Left forelimb (tissue), 1 donor: ENCODE data around the gene TYR.
"Not testable (repeated sequence)": the region's sequence is repeated elsewhere in the genome, so short reads cannot be mapped to it uniquely, and the experiment has no call there.

ENCODE experiments used
- DNase-seq: peaks from one replicate; pipeline ENCODE4 v3.0.0-alpha.2; 2018; ENCODE audit warnings: low spot score

TYR gene

DNA sequence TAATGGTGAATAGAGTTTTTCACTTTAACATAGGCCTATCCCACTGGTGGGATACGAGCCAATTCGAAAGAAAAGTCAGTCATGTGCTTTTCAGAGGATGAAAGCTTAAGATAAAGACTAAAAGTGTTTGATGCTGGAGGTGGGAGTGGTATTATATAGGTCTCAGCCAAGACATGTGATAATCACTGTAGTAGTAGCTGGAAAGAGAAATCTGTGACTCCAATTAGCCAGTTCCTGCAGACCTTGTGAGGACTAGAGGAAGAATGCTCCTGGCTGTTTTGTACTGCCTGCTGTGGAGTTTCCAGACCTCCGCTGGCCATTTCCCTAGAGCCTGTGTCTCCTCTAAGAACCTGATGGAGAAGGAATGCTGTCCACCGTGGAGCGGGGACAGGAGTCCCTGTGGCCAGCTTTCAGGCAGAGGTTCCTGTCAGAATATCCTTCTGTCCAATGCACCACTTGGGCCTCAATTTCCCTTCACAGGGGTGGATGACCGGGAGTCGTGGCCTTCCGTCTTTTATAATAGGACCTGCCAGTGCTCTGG lies at the start of gene TYR:
TSS of gene TYR (plus strand) at position 185 of the 541 bp plus-strand sequence. CDS start at position 264, 79 bp downstream.
- no peak for DNase-seq

DNA sequence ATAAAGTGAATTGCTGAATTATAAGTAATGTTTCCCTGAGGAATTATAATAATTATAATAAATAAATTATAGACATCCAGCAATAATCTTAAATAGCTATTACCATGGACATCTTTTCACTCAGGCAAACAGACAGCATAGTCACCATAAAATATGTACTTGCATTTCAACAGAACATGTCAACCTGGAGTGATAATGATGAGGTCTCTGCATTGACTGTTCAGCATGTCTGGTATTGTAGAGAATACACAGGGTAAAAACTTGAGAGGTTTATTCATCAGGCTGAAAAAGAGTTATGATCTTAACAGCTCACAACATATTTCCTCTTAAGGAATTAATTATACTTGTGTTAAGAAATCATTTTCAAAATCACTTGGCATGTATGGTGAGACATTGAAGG lies 41.1 kb upstream of the TYR start:
- DNase-seq, result no peak

DNA sequence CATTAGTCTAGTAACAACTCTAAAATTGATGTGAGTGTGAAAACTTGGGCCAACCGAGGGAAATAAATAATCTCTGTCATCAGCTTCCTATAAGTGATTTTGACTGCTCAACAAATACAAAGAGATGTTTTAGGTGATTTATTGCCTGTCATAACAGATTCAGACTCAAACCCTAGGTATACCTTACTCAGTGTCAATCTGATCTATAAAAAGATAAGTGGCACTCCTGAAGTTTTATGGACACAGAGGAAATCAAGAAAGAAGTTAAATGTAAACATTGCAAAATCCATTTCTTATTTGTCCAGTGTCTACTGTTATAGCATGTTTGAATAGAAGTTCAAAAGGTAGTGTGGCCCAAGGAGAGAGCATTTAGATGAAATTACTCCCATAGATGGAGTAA lies 30.4 kb upstream of the TYR start:
- no peak for DNase-seq

DNA sequence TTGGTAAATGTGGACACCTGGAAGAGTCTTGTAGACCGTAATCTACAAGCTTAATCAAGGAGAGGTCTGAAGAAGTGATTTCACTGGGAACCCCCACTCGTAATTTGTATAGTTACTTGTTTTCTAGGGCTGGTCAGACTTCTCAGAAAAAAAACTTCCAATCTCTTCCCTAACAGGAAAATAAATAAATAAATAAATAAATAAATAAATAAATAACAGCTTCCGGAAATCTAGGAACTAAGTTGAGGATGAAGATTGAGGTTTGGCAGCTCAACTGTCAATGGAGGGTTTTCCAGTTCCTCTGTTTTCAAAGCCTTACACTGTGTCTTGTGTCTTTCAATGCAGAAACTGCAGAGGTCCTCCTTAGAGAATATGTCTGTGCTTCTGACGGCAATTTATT lies 17.7 kb upstream of the TYR start:
- no peak for DNase-seq

DNA sequence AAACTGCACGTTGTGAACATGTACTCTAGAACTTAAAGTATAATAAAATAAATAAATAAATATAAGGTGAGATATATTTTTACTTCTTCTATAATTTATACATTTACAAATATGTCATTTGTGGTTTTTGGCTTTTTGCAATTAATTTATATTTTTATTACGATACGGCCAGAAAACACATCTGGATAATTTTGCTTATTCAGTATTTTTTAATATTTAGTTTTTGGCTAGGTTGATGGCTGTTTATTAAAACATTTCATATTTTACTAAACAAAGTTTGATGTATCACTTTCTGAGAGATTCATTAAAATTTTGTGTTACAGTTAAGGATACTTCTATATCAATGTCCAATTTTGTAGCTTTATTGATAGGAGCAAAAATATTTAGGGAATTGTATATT lies 15.7 kb upstream of the TYR start:
- DNase-seq, result no peak

DNA sequence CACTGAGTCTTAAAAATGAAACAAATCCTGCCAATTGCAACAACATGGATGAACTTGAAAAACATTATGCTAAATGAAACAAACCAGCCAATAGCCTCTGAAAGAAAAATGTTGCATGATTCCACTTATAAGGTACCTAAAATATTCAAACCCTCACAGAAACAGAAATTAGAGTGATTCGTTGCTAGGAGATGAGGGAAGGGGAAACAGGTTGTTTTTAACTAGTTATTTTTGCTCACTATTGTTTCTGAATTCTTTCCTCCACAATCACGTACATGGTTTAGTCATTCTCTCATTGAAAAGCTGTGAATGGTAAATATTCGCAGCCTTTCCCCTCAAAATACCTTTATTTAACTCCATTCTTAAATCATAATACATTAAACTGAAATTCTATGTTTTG lies 14.0 kb upstream of the TYR start:
- no peak for DNase-seq

DNA sequence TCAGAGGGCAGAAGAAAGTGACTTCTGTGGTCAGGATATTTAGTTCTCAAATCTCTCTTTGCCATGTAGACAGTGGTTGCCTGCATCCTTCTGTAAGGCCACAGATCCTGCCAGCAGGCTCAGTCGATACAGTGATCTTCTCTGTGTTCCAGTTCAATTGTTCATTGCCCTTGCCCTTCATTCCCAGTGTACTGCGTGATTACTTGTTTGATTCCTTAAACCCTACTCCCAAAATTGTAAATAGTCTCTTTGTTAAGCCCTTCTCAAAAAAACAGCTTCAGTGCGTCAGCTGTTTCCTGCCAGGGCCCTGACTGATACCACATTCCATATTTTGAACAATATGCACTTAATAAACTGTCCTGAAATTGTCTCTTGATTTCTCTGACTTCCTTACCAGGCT lies 9.3 kb upstream of the TYR start:
- DNase-seq, result no peak

DNA sequence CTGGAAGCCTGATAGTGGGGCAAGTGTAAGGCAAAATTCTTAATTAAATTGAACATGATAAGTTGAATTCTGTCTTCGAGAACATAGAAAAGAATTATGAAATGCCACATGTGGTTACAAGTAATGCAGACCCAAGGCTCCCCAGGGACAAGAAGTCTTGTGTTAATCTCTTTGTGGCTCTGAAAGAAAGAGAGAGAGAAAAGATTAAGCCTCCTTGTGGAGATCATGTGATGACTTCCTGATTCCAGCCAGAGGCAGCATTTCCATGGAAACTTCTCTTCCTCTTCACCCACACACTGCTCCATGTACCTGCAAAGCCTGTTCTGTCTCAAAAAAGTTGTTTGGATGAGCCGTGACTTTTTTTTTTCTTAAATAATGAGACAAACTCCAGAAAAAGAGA lies 1.9 kb upstream of the TYR start:
- DNase-seq, result no peak

DNA sequence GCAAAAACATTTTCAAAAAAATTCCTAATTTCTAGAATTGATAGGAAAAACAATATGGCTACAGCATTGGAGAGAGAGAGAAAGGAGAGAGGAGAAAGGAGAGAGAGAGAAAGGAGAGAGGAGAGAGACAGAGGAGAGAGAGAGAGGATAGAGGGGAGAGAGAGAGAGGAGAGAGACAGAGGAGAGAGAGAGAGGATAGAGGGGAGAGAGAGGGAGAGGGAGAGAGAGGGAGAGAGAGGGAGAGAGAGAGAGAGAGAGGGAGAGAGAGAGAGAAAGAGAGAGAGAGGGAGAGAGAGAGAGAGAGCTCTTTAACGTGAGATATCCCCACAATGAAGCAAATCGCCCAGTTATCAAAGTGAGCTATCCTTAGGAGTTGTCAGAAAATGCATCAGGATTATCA lies 737 bp upstream of the TYR start:
- DNase-seq, result no peak

DNA sequence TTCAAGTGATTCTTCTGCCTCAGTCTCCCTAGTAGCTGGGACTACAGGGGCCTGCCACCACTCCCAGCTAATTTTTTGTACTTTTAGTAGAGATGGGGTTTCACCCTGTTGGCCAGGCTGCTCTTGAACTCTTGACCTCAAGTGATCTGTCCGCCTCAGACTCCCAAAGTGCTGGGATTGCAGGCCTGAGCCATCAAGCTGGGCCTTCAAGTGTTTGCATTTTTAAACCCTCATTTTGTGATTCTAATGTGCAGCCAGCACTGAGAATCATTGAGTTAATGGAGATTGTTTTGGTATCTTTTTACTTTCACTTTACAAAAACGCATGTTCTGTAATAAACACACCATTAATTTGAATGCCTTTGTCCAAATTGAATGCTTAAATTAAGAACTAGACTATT lies 3.4 kb downstream of the TYR start:
- no peak for DNase-seq

DNA sequence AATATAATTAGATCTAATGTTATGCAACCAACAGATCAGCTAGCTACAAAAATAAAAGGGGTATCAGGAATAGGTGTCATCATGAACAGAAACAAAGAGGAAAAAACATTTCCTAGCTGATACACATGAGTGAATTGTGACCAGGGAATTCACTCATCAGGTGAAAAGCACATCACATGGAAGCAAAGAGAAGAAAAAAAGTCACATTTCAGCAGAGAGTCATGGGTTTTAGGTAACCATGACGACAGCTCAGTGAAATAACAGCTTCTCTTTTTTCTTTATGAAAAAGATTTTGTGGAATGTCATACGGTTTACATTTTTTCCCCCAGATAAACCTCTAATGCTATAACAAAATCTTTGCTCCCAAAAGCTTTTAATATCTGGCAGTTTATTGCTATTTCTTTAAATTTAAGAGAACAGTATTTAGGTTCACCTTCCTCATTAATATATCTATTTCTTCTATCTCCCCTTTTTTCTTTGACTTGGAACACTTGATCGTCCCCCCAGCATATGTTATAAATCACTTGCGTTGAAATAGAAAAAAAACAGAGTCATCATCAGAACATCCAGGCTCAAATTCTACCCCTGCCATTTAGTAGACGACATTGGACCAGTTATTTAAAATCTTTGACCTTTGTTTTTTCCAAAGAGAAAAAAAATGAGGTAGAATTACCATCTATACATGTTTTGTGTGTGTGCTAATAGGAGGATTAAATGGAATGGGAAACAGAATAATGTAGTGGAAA lies 5.3 kb downstream of the TYR start:
- no peak for DNase-seq

DNA sequence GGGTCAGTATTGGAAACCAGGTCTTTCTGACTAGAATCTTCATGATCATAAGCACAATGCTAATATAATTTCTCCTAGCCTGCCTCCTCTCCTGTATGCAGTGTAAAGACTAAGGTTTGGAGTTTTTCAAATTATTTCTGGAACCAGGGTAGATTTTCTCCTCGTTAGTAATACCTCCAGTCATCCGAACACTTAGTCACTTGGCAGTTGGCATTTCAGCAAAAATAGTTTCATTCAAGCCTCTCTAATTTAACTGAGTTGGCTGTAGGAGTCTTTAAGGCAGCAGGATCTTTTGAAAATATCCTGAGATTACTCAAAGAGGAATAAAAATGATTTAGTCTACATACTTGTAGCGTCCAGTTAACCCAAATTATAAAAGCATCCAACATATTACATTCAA lies 6.3 kb downstream of the TYR start:
- DNase-seq, result no peak

DNA sequence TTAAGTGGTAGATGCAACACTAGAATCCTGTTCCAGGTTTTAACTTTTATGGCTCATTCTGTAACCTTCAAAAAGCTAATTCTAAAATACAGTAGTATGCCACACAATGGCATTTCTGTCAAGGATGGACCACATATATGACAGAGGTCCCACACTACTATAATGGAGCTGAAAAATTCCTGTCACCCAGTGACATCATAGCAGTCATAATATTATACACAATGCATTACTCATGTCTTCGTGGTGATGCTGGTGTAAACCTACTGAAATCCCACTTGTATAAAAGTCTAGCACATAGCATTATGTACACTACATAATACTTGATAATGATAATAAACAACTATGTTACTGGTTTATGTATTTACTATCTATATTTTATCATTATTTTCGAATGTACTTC lies 12.1 kb downstream of the TYR start:
- DNase-seq, result no peak

DNA sequence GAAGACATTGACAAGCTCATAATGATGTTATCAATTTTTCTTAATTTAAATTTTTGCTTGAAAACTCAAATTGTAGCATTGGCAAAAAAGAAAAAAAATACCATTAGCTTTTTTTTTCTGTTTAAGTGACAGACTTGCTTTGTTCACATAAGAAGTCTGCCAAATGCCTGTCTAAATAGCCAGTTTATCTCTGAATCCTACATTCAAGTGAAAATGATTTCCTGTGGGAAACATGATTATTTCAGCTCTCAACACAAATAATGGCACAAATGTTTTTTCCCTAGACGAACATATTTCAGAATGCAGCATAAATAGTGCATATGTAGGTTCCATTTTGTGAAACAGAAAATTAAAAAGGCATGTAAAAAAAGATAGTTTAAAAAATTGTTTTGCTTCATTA lies 23.5 kb downstream of the TYR start:
- DNase-seq, result no peak

DNA sequence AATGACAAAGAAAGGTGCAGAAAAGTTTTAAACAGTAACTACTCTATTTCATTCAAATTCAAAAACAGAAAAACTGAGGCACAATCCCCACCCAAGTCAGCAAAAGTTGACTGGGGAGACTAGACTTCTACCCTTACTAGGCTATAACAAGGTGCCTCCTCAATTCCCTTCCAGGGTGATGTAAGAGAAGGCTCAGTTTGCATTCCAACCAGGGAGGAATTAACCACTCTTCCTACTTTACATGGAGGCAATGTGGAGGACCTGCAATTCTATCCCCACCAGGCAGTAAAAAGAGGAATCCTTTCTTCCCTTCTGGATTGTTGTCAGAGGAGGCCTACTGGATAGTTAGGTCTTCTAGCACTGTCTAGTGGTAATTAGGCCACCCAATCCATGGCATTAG lies 26.1 kb downstream of the TYR start:
- DNase-seq, result no peak

DNA sequence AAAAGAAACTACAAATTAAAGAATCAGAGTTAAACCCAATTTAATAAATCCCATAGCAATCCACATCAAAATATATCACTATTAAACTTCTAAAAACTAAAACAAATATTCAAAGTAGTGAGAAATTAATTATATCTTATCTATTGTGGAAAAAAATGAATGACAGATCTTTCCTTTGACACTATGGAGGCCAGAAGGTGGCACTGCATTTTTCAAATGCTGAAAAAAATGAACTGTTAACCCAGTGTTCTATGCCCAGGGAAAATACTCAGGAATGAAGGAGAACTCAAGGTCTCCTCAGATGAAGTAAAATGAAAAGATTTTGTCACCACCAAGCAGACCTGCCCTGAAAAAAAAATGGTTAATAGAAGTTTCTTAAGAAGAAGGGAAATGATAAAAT lies 27.7 kb downstream of the TYR start:
- no peak for DNase-seq

DNA sequence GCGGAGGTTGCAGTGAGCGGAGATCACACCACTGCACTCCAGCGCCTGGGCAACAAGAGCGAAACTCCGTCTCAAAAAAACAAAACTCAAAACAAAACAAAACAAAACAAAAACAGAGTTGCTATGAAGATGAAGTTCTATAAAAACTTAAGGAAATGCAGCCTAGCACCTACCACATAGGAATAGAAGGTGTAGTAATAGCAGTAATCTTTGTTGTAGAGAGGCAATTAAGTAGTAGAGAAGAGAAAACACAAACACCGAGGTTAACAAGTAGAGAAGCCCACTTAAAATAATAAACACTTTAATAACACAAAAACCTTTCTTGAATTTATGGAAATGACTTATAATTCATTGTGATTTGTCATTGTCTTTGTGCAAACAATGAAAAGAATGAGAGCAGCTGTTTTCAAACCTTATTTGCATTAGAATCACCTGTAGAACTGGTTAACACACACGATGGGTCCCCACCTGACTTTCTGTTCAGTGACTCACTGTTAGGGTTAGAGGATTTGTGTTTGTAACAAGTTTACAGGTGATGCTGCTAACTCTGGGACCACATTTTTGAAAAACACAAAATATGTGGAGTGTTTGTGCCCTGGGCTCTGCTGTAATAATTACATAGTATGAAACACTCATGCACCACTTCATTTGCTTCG lies 43.1 kb downstream of the TYR start:
- no peak for DNase-seq

DNA sequence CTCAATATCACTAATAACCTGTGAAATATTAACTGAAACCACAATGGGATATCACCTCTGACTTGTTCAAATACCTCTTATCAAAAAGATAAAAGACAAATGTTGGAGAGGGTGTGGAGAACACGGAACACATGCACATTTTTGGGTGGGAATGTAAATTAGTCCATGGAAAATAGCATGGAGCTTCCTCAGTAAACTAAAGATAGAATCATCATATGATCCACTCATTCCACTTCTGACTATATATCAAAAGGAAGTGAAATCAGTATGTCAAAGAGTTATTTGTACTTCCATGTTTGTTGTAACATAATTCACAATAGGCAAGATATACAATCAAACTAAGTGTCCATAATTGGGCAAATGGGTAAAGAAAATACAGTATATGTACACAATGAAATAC lies 57.4 kb downstream of the TYR start:
- DNase-seq, result no peak

DNA sequence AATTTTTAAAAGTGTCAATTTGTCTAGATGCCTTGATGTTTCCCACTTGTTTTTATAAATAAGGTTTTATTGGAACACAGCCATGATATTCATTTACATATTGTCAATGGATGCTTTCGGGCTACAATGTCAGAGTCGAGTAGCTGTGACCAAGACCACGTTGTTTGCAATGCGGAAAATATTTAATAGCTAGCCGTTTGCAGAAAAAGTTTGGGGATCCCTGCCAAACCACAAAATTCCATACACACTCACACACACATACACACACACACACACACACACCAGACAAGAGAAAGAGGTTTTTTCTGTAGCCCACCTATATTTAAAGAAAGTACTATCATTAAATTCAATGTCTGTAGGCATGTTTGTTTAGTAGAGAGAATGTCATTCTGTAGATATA lies 58.3 kb downstream of the TYR start:
- no peak for DNase-seq

DNA sequence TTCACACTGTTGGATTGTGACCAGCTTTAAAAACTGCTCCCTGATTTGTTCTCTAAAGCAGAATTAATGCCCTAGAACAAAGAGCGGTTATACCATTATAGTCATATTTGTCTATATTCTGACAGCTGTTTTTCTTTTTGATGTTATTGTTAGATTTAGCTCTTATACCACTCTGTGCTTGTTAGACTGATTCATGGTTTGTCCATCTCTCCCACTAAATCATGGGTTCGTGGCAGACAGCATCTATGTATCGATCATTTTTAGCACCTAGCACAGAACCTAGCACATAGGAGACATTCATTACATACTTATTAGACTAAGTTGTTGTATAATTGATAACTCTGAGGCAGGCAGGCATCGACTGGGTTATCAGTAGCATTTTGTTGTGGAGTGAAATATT lies 69.3 kb downstream of the TYR start:
- not testable (repeated sequence) for DNase-seq

DNA sequence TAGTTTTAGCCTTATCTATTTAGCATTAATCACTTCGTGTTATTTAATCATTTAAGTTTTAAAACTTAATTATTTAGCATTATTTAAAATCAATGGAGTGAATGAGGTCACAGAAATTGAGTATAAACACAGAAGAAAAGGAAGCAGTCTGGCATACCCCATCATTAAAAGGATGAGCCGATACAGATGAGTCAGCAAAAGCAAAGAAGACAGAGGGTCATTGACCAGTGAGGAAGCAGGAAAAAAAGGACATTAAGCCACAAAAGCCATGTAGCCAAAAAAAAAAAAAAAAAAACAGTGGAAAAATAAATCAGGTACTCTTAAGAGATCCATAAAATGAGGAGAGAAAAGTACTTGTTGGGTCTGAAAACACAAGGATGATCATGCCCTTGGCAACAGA lies 71.5 kb downstream of the TYR start:
- DNase-seq, result no peak

DNA sequence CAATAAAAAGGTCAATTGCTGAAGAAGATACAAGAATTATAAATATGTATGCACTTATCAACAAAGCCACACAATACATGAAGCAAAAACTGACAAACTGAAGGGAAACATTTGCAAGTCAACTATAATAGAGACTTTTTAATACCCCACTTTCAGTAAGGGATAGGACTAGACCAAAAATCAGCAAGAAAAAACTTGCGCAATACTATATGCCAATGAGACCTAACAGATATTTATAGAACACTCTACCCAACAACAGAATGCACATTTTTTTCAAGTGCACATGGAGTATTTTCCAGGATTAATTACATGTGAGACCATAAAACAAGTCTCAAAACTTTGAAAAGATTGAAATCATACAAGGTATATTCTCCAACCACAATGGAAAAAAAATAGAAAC lies 83.8 kb downstream of the TYR start:
- not testable (repeated sequence) for DNase-seq

DNA sequence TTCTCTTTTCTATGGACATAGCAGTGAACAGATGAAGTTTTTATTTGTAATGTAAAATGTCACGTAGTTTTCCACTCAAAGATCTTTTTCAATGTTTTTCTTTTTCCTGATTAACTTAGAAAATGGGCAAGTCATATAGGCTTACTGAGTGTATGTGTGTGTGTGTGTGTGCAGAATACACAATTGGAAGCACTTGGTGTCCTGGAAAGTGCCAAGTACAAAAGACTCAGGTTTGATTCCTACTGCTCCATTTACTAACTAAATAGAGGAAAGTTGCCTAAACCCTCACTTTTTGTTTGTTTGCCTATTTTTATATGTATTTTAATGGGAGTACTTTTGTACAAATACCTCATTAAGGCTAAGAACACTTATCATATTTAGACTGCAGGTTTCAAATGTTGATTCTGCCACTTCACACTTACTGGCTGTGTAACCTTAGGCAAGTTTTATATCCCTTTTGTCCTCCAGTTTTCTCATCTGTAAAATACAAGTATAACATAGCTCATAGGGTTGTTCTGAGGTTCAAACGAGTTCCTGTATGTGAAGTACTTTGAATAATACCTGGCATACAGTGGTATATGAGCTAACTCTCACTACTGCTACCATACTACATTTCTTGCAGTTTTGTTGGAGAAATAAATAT lies 90.1 kb downstream of the TYR start:
- DNase-seq, result no peak
